Heart right ventricle (tissue), 16 donors: ENCODE results near the gene NKG7. TPM values are rescaled to one million over a fixed set of nuclear protein-coding genes. Genes with fewer than 3 reads are reported as not detected.

Experiments
- ATAC-seq, 8 donors: fragments of 200-7000 bp; cut with Tn5 transposase; one replicate each; pipeline ENCODE4 v1.9.1; 2020; ENCODE audit warnings: mild to moderate bottlenecking in 8 of 8, moderate library complexity in 8 of 8, moderate number of reproducible peaks in 1 of 8
- DNase-seq, 2 donors: peaks; one replicate each; pipeline ENCODE4 v3.0.0-alpha.2; 2020
- H3K27ac ChIP-seq, 10 donors: fragments of 200-600 bp; sonication (generic) in 2 of 10; one replicate each; pipeline versions ENCODE4 v1.5.0 to v1.8.0; 2020 to 2022; ENCODE audit warnings: mild to moderate bottlenecking in 3 of 10
- H3K27me3 ChIP-seq, 7 donors: fragments of 200-600 bp; one replicate each; pipeline ENCODE4 v1.8.0; 2021 to 2022; ENCODE audit warnings: mild to moderate bottlenecking in 2 of 7
- H3K36me3 ChIP-seq, 9 donors: fragments of 200-600 bp; sonication (generic) in 1 of 9; one replicate each; pipeline versions ENCODE4 v1.5.0 to v1.8.0; 2020 to 2022; ENCODE audit warnings: mild to moderate bottlenecking in 2 of 9
- H3K4me1 ChIP-seq, 9 donors: fragments of 200-600 bp; sonication (generic) in 1 of 9; one replicate each; pipeline versions ENCODE4 v1.5.0 to v1.8.0; 2020 to 2022; ENCODE audit warnings: mild to moderate bottlenecking in 4 of 9
- H3K4me3 ChIP-seq, 10 donors: fragments of 200-600 bp; sonication (generic) in 2 of 10; one replicate each; pipeline versions ENCODE4 v1.5.0 to v1.8.0; 2020 to 2022; ENCODE audit warnings: mild to moderate bottlenecking in 7 of 10, moderate library complexity in 2 of 10
- H3K9me3 ChIP-seq, 11 donors: fragments of 200-600 bp in 10 of 11; sonication (generic) in 2 of 11; one replicate each; pipeline versions ENCODE4 v1.5.0 to v1.8.0; 2013 to 2022; ENCODE audit warnings: mild to moderate bottlenecking in 2 of 11, control low read depth in 1 of 11, moderate library complexity in 1 of 11
- WGBS, 2 donors: extraction: QIAGEN DNeasy Blood & Tissue Kit; methylation state at CpG; one replicate each; pipeline ENCODE4 v1.1.7; 2013; ENCODE audit warnings: inconsistent platforms in 1 of 2; 5-methylcytosine and 5-hydroxymethylcytosine counted together
- intact Hi-C, 10 donors: fragments of 100-400 bp; cut with DNase I; formaldehyde crosslinking; loops; one replicate each; pipeline versions ENCODE4 v1.11.1 to v1.14.2; 2022
- polyA plus RNA-seq, 2 donors: library from polyadenylated mRNA; stranded (reverse); fragments of 200-250 nt; gene quantifications; one replicate each; pipeline ENCODE4 v1.2.3, GENCODE V29; 2013
- total RNA-seq, 10 donors: library from RNA; stranded (reverse); fragmentation: NEBNext Ultra II Directional in 3 of 10; extraction: Animal tissue kit (Norgen Biotek cat#: 25700) in 3 of 10; gene quantifications; one replicate each; pipeline versions ENCODE4 v1.2.1 to v1.2.4, GENCODE V29; 2021 to 2023
- TF ChIP-seq, protein P1 (sequence below), 9 donors: fragments of 200-600 bp; sonication (generic) in 2 of 9; IDR thresholded peaks; one replicate each; pipeline versions ENCODE4 v1.5.0 to v1.8.0; 2021 to 2022; ENCODE audit warnings: antibody characterized with exemption in 9 of 9, mild to moderate bottlenecking in 5 of 9, moderate library complexity in 1 of 9
- donor health status: Arrhythmogenic right ventricular cardiomyopathy.
- donor health status: ischemic (EF 13 %, LVEDD 7.1; RV severe dilation, severe dysfunction).
- donor health status: healthy with polysubstance abuse.
- donor health status: DM: no; HTN: yes; CAD: no.
- donor health status: DM: no; HTN: no; CAD: no.
- donor health status: ischemic (EF 25% LVEDD 6.9; RV normal size, moderate dysfunction).
- donor health status: ischemic (EF 25% LVEDD 5.7; RV mildly dilated, moderate dysfunction).
- donor health status: healthy.
- donor health status: DM: yes; HTN: yes; CAD: no.
- donor health status: Ischemic cardiomyopathy.
- donor health status: ischemic (EF 35%, LVEDD 5.7; RV mildly dilated, moderate dysfunction).
- donor health status: nonischemic (EF 11% LVEDD 7.7; RV severe dilation, severe dysfunction).
- donor health status: DM: yes; HTN: yes; CAD: no.
- donor health status: PGD.
- donor health status: ischemic (EF 29% LVEDD 5.4; RV normal size, mild dysfunction).
- donor health status: nonischemic (EF 23%, LVEDD 6.1; RV moderate dilation, normal function).

Gene NKG7
- total and polyA plus RNA-seq, 12 donors: 0.47 to 23.1 (median 2.4) TPM

DNA sequence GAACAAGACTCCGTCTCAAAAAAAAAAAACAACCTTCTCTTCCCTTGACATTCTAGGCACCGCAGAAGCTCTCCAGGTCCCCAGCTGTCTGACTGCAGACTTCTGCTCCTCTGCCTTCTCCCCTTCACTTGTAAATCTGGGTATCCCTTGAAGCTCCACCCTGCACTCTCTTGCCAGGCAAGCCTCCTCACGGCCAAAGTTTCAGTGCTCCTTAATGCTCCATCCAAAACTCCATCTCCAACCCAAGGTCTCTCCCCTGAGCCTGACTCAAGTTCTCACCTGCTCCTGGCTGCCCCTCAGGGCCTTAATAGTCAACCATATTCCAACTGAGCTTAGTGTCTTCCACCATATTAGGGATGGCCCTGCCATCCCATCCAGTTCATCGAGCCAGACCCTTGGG lies 2.2 kb downstream of the NKG7 start:
- TF ChIP-seq, protein P1, sequence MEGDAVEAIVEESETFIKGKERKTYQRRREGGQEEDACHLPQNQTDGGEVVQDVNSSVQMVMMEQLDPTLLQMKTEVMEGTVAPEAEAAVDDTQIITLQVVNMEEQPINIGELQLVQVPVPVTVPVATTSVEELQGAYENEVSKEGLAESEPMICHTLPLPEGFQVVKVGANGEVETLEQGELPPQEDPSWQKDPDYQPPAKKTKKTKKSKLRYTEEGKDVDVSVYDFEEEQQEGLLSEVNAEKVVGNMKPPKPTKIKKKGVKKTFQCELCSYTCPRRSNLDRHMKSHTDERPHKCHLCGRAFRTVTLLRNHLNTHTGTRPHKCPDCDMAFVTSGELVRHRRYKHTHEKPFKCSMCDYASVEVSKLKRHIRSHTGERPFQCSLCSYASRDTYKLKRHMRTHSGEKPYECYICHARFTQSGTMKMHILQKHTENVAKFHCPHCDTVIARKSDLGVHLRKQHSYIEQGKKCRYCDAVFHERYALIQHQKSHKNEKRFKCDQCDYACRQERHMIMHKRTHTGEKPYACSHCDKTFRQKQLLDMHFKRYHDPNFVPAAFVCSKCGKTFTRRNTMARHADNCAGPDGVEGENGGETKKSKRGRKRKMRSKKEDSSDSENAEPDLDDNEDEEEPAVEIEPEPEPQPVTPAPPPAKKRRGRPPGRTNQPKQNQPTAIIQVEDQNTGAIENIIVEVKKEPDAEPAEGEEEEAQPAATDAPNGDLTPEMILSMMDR (IDR thresholded peaks at IDR 0.05): no peak
- H3K4me3 ChIP-seq: peak overlapping the region in 1 of 10 donors; percentile 46
- DNase-seq: no peak
- no peaks in the 10 kb centered on the region for H3K27me3 ChIP-seq
- intact Hi-C loops: no loop called here
- WGBS, 2 donors: 76 to 82% methylated on average over 3 to 4 of the region's 4 CpGs
- peaks cover 0 to 47% (median 7%) of the 10 kb centered on the region in 9 donors for H3K4me1 ChIP-seq
- no peaks in the 10 kb centered on the region for H3K9me3 ChIP-seq
- ATAC-seq: no peak
- H3K36me3 ChIP-seq: no peaks in the 10 kb centered on the region
- H3K27ac ChIP-seq: peak overlapping the region in 1 of 10 donors; percentile 87

DNA sequence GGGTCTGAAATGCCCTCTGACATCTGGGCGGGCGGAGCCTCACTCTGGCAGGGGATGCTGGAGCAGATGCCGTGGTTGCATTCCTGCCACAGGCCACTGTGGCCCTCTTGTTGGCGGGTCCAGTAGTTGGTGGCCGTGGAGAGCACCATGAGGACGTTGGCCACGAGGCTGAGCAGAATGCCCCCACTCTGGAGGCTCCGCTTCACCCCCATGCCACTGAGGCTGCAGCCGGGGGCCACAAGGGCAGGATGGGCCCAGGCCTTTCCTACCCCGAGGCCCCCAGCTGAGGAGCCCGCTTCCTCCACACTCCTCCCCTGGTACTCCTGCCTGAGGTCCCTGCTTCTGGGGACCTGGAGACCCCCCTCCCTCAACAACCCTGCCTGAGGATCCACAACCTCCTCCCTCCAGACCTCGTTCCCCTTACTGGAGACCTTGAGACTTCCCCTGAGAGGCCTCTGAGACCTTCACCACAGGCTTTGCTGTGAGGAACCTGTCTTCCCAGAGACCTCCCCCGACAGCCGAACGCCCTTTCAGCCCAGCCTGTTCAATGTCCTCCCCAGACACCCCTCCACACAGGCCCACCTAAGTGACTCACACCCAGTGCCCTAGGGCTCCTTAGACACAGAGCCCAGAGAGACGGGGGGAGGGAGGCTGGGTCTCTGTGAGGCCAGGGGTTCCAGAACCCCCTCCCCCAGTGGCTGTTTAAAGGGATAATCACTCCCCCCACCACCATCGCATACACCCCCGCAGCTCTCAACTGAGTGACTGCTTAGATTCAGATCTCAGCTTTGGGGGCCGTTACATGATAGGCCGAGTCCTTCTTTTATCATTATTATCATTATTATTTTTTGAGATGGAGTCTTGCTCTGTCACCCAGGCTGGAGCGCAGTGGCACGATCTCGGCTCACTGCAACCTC lies 3.8 kb downstream of the NKG7 start, which contains the start of gene CLDND2:
TSS of gene CLDND2 (minus strand) at position 638 of the 917 bp plus-strand sequence. CDS start at position 212, 426 bp downstream.
- no peak for DNase-seq
- Histone ChIP-seq H3K27ac (peak within 1 kb of the TSS; percentile 50 to 98 (median 96)), H3K4me1 (peaks cover 0 to 54% (median 22%) of the 10 kb centered on the region in 9 donors), H3K4me3 (peak within 1 kb of the TSS; percentile 60 to 93 (median 80)), H3K27me3 (no peaks in the 10 kb centered on the region), H3K9me3 (no peaks in the 10 kb centered on the region), H3K36me3 (no peaks in the 10 kb centered on the region)
- ATAC-seq: no peak
- TF ChIP-seq, protein P1 (IDR thresholded peaks at IDR 0.05): no peak
- intact Hi-C loops: loop anchor here in 1 of 10 donors (10.0 kb wide), 1 partner anchor 264 kb away; the partner anchor contains the start of gene CTU1
- 67% methylated on average over 23 of the region's 23 CpGs for WGBS, 2 donors

DNA sequence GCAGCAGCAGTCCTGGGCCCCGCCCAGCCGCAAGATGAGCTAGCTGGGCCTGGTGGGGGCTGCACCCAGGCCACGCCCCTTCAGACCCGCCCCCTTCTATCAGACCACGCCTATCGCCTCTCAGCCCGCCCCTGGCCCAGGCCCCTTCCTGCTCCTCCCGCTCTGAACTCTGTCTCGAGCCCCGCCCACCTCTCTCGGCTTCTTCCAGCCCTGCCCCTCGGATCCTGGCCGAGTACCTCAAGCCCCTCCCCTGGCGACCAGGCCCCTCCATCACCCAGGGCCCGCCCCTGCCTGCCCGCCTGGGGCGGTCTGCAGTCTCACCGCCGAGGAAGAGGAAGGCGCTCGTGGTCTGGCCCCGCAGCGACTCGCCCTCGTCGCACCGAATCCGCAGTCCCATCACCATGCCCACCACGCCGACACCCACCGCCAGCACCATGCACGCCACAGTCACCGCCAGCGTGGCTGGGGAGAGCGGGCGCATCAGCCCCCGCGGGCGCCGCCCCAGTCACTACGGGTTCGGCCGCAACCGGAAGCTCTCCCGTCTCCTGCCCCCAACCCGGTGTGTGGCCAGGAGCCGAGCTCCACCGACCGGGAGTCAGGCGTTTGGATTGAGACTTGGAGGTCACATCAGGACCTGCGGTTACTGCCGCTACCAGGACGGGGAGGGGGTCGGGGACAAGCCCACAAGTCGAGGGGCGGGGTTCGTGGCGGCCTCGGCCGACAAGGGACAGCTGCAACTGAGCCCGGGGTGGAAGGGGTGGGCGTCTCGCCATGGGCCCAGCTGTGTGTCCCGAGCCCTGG lies 4.7 kb downstream of the NKG7 start:
- intact Hi-C loops: loop anchor here in 4 of 10 donors (1.0 to 10.0 kb wide), 4 partner anchors 27 to 263 kb away; partner anchors contain the start of gene CTU1 (in 1 of the 4)
- Histone ChIP-seq H3K27me3 (no peaks in the 10 kb centered on the region), H3K9me3 (no peaks in the 10 kb centered on the region), H3K4me1 (peaks cover 0 to 50% (median 24%) of the 10 kb centered on the region in 9 donors), H3K27ac (peak overlapping the region; percentile 89 to 98 (median 96)), H3K36me3 (no peaks in the 10 kb centered on the region), H3K4me3 (peak overlapping the region; percentile 60 to 93 (median 80))
- TF ChIP-seq, protein P1 (IDR thresholded peaks at IDR 0.05): peak in 1 of 9 donors; percentile 6
- 1% methylated on average over 60 to 64 of the region's 64 CpGs for WGBS, 2 donors
- DNase-seq: peak; percentile 99
- peak; percentile 90 to 96 (median 93) for ATAC-seq

DNA sequence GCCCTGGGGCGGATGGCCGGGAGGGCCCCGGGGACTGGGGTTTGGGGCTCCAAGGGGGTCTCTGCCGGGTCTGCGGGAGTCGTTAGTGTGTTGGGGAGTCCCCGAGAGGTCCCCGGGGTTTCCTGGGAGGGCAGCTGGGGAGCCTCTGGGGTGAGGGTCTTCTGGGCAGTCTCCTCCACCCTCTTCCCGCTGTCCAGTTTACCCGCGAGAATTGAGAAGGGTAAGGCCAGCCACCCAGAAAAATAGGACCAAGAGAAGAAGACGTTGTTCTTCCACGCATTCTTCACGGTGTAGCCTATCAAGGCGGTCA lies 5.2 kb downstream of the NKG7 start:
- WGBS, 2 donors: 0% methylated on average over 15 of the region's 15 CpGs
- peak overlapping the region; percentile 89 to 98 (median 96) for H3K27ac ChIP-seq
- peaks cover 0 to 50% (median 26%) of the 10 kb centered on the region in 9 donors for H3K4me1 ChIP-seq
- H3K36me3 ChIP-seq: no peaks in the 10 kb centered on the region
- H3K9me3 ChIP-seq: no peaks in the 10 kb centered on the region
- peak in 2 of 8 donors; percentile 0 to 5 for ATAC-seq
- intact Hi-C loops: loop anchor here in 4 of 10 donors (1.0 to 10.0 kb wide), 4 partner anchors 27 to 262 kb away; partner anchors contain the start of gene CTU1 (in 1 of the 4)
- H3K27me3 ChIP-seq: no peaks in the 10 kb centered on the region
- DNase-seq: peak; percentile 37 to 50
- TF ChIP-seq, protein P1 (IDR thresholded peaks at IDR 0.05): no peak
- peak overlapping the region; percentile 60 to 93 (median 80) for H3K4me3 ChIP-seq
